Measurements from ENCODE around the gene ALCAM.

- TF ChIP-seq CTCF (IDR thresholded peaks at IDR 0.05; ENCODE audit: insufficient read depth, low read length) = no peak
- no peak for TF ChIP-seq POLR2AphosphoS5 (IDR thresholded peaks at IDR 0.05; ENCODE audit: low read depth)
- no peak for TF ChIP-seq GABPA (IDR thresholded peaks at IDR 0.05; ENCODE audit: low read depth)
- no peak for TF ChIP-seq REST (IDR thresholded peaks at IDR 0.05; ENCODE audit: insufficient replicate concordance, low read depth)
These were observed 48.1 kb downstream of the ALCAM start for GRCh38 chr3:105414841-105415240.
